ENCODE measurements around the gene CNN2. TPM values are rescaled to one million over a fixed set of nuclear protein-coding genes. Genes with fewer than 3 reads are reported as not detected.
"Not testable (repeated sequence)": the region's sequence is repeated elsewhere in the genome, so short reads cannot be mapped to it uniquely, and the experiment has no call there.

Gene CNN2
- total and polyA plus RNA-seq, 2 donors = 73.3 to 97.1 TPM

DNA sequence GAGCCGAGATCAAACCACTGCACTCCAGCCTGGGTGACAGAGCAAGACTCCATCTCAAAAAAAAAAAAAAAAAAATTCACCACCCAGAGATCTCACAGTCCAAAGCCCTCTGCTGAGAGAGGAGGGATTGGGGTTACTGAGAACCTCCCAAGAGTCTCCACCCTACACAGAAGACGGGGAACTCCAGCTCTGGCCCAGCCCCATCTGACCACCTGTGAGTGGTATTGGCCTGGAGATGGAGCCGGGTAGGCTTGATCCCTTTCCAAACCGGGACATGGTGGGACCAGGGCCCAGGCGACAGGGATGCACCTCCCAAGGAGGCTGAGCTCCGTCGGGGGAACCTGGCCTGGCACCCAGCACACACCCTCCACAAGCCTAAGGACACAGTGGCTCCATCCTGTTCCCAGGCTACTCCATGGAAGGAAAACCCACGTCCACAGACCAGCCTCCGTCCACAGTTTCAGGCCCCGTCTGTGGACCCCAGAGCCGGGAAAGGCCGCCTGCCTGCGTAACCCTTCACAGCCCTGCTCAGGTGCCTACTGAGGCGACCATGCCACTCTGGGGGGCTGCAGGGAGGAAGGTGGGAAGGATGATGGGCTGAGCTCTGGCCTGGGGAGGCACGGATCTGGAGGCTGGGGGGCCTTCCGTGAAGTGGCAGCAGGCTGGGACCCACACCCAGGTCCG, 7.3 kb upstream of the CNN2 start:
- no peak for DNase-seq (ENCODE audit: extremely low spot score)
- Histone ChIP-seq H3K4me3 (ENCODE audit: low read depth, low read length) (peak overlapping the region; percentile 87), H3K4me1 (ENCODE audit: insufficient read depth) (peaks cover 9% of the 10 kb centered on the region), H3K27ac (ENCODE audit: low read depth) (no peak overlapping the region), H3K36me3 (ENCODE audit: insufficient read depth) (no peaks in the 10 kb centered on the region)
- 51% methylated on average over 17 of the region's 17 CpGs for WGBS

DNA sequence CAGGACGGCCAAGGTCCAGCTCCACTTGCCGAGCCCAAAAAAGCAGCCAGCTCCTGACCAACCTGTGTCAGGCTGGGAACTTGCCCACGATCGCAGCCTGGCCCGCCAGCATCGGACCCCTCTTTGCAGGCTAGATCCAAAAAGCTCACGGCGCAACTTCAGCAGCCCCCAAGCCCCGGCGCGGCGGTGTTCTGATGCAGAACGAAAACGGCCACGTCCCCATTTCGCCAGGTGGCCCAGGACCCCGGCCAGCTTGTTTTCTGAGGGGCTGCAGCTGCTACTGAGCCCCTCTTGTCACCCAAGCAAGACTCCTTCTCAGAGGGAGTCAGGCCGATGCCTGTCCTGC, 6.8 kb upstream of the CNN2 start:
- no peak overlapping the region for H3K27ac ChIP-seq (ENCODE audit: low read depth)
- peaks cover 9% of the 10 kb centered on the region for H3K4me1 ChIP-seq (ENCODE audit: insufficient read depth)
- H3K36me3 ChIP-seq (ENCODE audit: insufficient read depth) = no peaks in the 10 kb centered on the region
- 59% methylated on average over 18 of the region's 18 CpGs for WGBS
- H3K4me3 ChIP-seq (ENCODE audit: low read depth, low read length) = peak overlapping the region; percentile 87
- DNase-seq (ENCODE audit: extremely low spot score) = no peak

DNA sequence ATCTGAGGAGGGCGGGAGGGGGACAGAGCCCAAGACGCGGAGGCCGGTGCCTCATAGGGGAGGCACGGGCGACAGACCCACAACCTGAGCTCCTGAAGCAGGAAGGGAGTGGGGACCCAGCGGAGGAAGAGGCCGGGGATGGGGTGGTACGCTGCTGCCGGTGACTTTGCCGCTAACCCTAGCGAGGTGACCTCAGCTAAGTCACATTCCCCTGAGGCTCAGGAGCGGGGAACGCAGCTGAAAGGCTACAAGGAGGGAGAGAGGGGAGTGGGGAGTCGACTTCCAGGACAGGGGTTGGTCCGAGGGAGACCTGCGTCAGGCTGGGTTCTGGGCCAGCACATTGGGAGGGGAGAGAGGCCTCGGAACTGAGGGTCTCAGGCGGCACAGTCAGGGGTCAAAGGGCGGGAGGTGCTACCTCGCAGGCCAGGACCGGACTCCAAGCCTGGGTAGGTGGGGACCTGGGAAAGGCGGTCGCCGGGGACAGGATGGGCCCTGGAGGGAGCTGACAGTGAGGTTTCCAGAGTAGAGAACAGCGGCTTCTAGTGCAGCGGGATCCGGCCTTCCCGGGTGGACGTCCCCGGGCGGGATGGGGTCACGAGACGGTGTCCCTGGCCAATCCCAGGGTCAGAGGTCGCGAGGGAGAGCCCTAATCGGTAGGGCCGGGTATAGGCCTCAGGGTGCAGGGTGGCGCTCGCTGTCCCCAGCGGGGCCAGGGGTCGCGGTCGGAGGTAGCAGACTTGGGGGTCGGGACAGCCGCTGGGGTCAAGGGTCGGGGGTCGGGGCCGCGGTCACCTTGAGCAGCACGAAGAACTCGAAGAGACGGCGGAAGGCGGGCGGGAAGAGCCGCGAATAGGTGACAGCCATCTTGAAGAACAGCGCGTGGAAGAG, 6.2 kb upstream of the CNN2 start:
- Histone ChIP-seq H3K4me3 (ENCODE audit: low read depth, low read length) (peak overlapping the region; percentile 87), H3K4me1 (ENCODE audit: insufficient read depth) (peaks cover 9% of the 10 kb centered on the region), H3K27ac (ENCODE audit: low read depth) (peak overlapping the region; percentile 81), H3K36me3 (ENCODE audit: insufficient read depth) (no peaks in the 10 kb centered on the region)
- 2% methylated on average over 60 of the region's 60 CpGs for WGBS
- no peak for DNase-seq (ENCODE audit: extremely low spot score)

DNA sequence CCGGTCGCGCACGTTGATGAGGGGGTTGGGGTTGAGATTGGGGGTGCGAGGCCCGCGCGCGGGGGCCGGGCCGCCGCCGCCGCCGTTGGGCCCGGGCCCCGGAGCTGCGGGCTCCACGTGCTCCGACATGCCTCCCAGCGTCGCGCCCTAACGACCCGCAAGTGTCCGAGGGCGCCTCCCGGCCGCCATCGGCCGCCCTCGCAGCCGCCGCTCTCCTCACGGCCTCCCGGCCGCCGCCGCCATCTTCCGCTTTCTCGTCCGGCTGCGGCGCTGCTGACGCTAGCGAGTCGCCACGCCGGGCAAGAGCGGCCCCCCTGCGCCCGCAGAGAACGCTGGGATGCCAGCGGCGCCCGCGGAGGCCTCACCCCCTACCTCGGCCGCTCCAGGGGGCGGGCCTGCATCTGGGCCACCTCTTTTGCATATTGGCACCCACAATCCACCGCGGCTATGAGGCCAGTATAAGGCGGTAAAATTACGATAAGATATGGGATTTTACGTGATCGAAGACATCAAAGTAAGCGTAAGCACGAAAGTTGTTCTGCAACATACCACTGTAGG, 5.5 kb upstream of the CNN2 start, which contains the start of gene TMEM259:
Gene TMEM259 (minus strand): TSS at position 256 of the 558 bp plus-strand sequence. CDS start 127 bp downstream, at position 129.
- peak; percentile 95 for DNase-seq (ENCODE audit: extremely low spot score)
- H3K36me3 ChIP-seq (ENCODE audit: insufficient read depth) = no peaks in the 10 kb centered on the region
- peaks cover 9% of the 10 kb centered on the region for H3K4me1 ChIP-seq (ENCODE audit: insufficient read depth)
- peak within 1 kb of the TSS; percentile 81 for H3K27ac ChIP-seq (ENCODE audit: low read depth)
- under 1% methylated on average over 68 of the region's 68 CpGs for WGBS
- peak within 1 kb of the TSS; percentile 87 for H3K4me3 ChIP-seq (ENCODE audit: low read depth, low read length)

DNA sequence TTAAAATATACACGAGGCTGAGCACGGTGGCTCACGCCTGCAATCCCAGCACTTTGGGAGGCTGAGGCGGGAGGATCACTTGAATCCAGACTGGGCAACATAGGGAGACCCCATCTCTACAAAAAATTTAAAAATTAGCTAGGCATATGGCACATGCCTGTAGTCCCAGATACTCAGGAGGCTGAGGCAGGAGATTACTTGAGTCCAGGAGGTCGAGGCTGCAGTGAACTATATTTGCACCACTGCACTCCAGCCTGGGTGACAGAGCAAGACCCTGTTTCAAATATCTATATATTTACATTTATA, 2.6 kb upstream of the CNN2 start:
- not testable (repeated sequence) for H3K27ac ChIP-seq (ENCODE audit: low read depth); H3K36me3 ChIP-seq (ENCODE audit: insufficient read depth); DNase-seq (ENCODE audit: extremely low spot score); H3K4me1 ChIP-seq (ENCODE audit: insufficient read depth); H3K4me3 ChIP-seq (ENCODE audit: low read depth, low read length)
- 68% methylated on average over 5 of the region's 5 CpGs for WGBS

DNA sequence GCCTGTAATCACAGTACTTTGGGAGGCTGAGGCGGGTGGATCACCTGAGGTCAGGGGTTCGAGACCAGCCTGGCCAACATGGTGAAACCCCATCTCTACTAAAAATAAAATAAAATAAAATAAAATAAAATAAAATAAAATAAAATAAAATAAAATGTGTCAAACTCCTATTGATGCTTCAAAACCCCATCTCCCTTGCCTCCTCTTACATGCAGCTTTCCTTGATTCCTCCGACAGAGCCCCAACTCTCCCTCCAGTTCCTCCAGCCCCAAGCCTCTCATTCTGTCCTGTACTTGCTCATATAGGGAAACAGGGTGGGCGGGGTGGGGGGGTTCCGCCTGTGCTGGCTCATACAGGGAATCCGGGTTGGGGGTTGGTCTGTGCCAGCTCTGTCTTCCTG, 1.3 kb upstream of the CNN2 start:
- DNase-seq (ENCODE audit: extremely low spot score); H3K4me1 ChIP-seq (ENCODE audit: insufficient read depth); H3K27ac ChIP-seq (ENCODE audit: low read depth); H3K36me3 ChIP-seq (ENCODE audit: insufficient read depth); H3K4me3 ChIP-seq (ENCODE audit: low read depth, low read length): not testable (repeated sequence)
- 94% methylated on average over 6 of the region's 6 CpGs for WGBS

DNA sequence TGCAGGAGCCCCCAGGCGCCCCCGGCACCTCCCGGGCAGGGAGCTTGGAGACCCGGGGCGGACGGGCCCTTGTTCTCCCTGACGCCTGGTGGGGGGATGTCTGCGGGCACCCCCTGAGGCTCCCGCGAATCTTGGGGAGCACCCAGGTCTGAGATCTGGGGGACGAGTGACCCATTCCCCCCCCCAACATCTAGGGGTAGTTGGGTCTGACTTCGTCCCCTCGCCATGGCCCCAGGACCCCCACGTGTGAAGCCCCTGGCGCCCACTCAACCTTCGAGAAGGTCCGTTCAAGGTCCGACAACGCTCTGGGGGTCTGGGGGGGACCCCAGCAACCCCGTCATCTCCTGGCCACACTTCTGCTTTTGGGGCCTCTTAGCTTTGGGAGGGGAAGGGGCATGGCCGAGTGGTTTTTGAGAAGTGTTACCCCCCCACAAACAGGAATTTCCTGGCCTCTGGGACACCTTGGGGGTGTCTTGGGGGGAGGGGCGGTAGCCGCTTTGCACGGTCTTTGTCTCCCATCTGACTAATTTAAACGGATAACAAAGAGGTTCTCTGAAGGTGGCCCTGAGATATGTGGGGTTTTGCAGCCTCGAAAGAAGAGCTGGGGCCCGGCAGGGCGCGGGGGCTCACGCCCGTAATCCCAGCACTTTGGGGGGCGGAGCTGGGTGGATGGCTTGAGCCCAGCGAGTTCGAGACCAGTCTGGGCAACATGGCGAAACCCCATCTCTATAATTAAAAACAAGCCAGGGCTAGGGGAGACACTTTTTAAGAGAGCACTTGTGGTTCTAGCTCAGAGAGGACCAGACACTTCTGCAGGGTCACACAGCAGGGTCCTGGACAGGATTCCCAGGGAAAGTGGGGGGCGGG, 608 bp downstream of the CNN2 start:
- peaks cover 2% of the 10 kb centered on the region for H3K4me1 ChIP-seq (ENCODE audit: insufficient read depth)
- peak overlapping the region; percentile 96 for H3K27ac ChIP-seq (ENCODE audit: low read depth)
- no peak for DNase-seq (ENCODE audit: extremely low spot score)
- peak overlapping the region; percentile 93 for H3K4me3 ChIP-seq (ENCODE audit: low read depth, low read length)
- no peaks in the 10 kb centered on the region for H3K36me3 ChIP-seq (ENCODE audit: insufficient read depth)
- 1% methylated on average over 36 of the region's 36 CpGs for WGBS

DNA sequence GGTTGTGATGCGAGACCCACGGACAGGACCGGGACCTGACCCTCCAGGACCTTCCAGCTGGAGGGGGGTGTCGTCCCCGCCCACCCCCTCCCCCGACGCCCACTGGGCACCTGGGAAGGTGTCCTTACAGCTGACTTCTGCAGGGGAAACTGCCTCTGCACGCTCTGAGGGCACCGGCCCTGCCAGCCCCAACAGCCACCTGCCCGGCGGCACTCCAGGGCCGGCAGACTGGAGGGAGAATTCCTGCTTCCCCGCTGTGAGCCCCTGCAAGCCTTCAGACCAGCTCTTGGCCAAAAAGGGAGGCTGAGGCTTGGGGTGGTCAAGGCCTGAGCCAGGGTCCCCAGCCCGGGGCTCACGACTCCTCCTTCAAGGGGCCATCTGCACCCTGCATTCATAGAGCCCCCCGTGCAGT, 1.2 kb downstream of the CNN2 start:
- peak overlapping the region; percentile 93 for H3K4me3 ChIP-seq (ENCODE audit: low read depth, low read length)
- DNase-seq (ENCODE audit: extremely low spot score) = no peak
- WGBS = 3% methylated on average over 16 of the region's 16 CpGs

DNA sequence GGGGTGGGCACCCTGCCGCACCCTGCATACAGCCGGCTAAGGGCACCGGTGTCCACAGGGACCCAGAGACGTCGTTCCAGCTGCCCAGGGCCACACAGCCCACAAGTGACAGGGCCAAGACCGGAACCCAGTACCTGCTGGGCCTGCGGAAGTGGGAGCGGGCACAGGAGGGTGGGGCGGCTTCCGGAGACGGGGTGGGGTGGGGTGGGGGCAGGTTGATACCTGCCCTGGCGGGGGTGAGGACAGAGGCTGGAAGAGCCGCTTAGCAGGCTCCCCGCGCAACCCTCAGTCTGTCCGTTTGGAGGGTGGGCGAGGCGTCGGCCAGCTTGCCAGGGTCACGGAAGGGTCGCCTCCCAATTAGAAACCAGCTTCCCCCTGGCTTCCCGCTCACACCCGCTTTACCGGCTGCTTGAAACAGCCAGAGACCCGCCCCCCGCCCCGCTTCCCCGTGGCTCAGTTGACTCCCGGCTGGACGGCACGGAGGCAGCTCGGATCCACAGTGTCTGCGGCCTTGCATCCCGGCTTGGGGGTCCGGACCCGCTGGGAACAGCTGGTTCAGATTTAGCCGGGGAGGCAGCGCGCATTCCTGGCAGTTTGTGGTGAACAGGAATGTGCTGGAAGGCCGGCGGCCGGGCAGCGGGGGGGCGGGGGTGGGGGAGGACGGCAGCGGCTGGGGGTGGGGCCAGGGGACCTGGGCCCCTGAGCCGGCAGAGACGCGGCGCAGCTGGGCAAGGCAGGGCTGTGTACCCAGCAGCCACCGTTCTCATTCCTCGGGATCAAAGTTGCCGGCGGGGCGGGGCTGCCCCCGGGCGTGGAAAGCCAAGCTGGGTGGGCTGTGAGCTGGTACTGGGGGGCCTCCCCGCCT, 1.9 kb downstream of the CNN2 start:
- peak overlapping the region; percentile 92 for H3K27ac ChIP-seq (ENCODE audit: low read depth)
- H3K4me1 ChIP-seq (ENCODE audit: insufficient read depth) = peaks cover 2% of the 10 kb centered on the region
- H3K4me3 ChIP-seq (ENCODE audit: low read depth, low read length) = peak overlapping the region; percentile 93
- WGBS = under 1% methylated on average over 58 of the region's 58 CpGs
- no peak for DNase-seq (ENCODE audit: extremely low spot score)
- no peaks in the 10 kb centered on the region for H3K36me3 ChIP-seq (ENCODE audit: insufficient read depth)

More for the DNA sequence above, 1.2 kb downstream of the CNN2 start:
- Histone ChIP-seq H3K4me1 (ENCODE audit: insufficient read depth) (peaks cover 2% of the 10 kb centered on the region), H3K36me3 (ENCODE audit: insufficient read depth) (no peaks in the 10 kb centered on the region), H3K27ac (ENCODE audit: low read depth) (peak overlapping the region; percentile 92)

DNA sequence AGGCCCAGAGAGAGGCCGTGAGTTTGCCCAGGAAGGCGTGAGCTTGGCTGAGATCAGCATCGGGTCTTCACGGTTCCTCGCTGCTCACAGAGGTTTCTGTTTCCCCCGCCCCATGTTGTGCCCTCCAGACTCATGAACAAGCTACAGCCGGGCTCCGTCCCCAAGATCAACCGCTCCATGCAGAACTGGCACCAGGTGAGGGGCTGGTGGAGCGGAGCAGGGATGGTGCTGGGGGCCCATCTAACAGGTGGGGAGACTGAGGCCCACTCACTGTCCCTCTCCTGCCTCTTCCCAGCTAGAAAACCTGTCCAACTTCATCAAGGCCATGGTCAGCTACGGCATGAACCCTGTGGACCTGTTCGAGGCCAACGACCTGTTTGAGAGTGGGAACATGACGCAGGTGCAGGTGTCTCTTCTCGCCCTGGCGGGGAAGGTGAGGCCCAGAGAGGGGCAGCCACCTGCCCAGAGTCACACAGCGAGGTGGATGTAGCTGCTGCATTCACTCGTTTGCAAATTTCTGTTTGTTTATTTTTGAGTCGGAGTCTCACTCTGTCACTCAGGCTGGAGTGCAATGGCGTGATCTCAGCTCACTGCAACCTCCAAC, 6.0 kb downstream of the CNN2 start:
- H3K36me3 ChIP-seq (ENCODE audit: insufficient read depth) = no peaks in the 10 kb centered on the region

DNA sequence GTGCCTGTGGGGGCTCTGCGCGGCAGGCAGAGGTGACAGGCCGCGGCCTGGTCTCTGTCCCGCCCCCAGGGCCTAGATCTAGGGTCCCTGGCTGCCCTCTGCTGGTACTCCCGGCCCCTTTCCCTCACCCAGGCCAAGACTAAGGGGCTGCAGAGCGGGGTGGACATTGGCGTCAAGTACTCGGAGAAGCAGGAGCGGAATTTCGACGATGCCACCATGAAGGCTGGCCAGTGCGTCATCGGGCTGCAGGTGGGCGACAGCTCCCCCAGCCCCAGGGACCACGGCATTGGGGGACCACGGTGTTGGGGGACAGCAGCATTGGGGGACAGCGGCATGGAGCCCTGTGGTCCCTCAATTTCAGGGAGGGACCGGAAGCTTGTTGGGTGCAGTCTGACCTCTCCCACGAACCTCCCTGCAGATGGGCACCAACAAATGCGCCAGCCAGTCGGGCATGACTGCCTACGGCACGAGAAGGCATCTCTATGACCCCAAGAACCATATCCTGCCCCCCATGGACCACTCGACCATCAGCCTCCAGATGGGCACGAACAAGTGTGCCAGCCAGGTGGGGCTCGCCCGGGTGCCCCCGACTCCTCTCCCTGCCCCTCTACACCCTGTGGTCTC, 9.7 kb downstream of the CNN2 start:
- no peaks in the 10 kb centered on the region for H3K4me1 ChIP-seq (ENCODE audit: insufficient read depth)
- H3K36me3 ChIP-seq (ENCODE audit: insufficient read depth) = no peaks in the 10 kb centered on the region
- WGBS = 88% methylated on average over 29 of the region's 29 CpGs
- no peak for DNase-seq (ENCODE audit: extremely low spot score)
- no peak overlapping the region for H3K27ac ChIP-seq (ENCODE audit: low read depth)
- H3K4me3 ChIP-seq (ENCODE audit: low read depth, low read length) = no peak overlapping the region

More for the DNA sequence above, 6.0 kb downstream of the CNN2 start:
- H3K4me1 ChIP-seq (ENCODE audit: insufficient read depth) = peaks cover 2% of the 10 kb centered on the region
- WGBS = 87% methylated on average over 20 of the region's 20 CpGs
- no peak overlapping the region for H3K27ac ChIP-seq (ENCODE audit: low read depth)
- no peak for DNase-seq (ENCODE audit: extremely low spot score)
- H3K4me3 ChIP-seq (ENCODE audit: low read depth, low read length) = no peak overlapping the region

DNA sequence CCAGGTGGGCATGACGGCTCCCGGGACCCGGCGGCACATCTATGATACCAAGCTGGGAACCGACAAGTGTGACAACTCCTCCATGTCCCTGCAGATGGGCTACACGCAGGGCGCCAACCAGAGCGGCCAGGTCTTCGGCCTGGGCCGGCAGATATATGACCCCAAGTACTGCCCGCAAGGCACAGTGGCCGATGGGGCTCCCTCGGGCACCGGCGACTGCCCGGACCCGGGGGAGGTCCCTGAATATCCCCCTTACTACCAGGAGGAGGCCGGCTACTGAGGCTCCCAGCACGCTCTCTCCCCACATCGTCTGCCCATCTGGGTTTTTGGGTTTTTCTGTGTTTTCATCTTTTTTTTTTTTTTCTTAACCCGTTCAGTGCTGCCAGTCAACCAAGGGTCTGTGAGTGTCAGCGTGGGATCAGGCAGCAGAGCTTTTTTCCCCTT, 11.2 kb downstream of the CNN2 start:
- Histone ChIP-seq H3K27ac (ENCODE audit: low read depth) (peak overlapping the region; percentile 46), H3K36me3 (ENCODE audit: insufficient read depth) (no peaks in the 10 kb centered on the region)
- 74% methylated on average over 22 of the region's 22 CpGs for WGBS

More for the DNA sequence above, 11.2 kb downstream of the CNN2 start:
- Histone ChIP-seq H3K4me1 (ENCODE audit: insufficient read depth) (no peaks in the 10 kb centered on the region), H3K4me3 (ENCODE audit: low read depth, low read length) (no peak overlapping the region)
- DNase-seq (ENCODE audit: extremely low spot score) = no peak
